SU-DHL-6 (cell line): ENCODE measurements around the gene MAN2A1.

Experiments
- EZH2phosphoT487 ChIP-seq: fragments of 200-600 bp; sonication (generic), shearing (Covaris generic); conservative IDR thresholded peaks from 2 replicates; pipeline ENCODE4 v1.6.1; 2018; ENCODE audit warnings: mild to moderate bottlenecking, antibody characterized with exemption, low read length, moderate library complexity, mixed read lengths
- TF ChIP-seq, protein P1 (sequence below): fragments of 200-600 bp; sonication (generic); IDR thresholded peaks from one replicate; pipeline ENCODE4 v1.5.1; 2017; ENCODE audit warnings: antibody characterized with exemption, mild to moderate bottlenecking, low read length, moderate library complexity; ENCODE audit not compliant: insufficient read depth, poor library complexity, severe bottlenecking

DNA sequence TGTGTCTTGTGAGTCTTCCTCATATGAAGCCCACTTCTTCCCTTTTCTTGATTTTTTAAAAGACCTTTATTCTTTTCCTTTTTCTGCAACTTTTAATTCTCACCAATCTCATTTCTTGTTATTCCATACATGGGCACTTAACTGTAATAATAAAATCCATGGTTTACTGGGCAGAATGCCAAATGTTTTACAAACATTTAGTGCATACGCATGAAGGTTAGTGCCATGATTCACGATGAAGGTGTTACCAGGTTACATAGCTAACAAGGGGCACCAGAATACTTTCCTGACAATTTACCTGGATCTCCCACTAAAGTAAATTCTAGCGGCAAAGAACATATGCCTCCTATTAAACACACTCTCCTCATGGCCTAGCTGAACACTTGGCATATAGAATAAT lies 28.5 kb downstream of the MAN2A1 start:
- TF ChIP-seq, protein P1, sequence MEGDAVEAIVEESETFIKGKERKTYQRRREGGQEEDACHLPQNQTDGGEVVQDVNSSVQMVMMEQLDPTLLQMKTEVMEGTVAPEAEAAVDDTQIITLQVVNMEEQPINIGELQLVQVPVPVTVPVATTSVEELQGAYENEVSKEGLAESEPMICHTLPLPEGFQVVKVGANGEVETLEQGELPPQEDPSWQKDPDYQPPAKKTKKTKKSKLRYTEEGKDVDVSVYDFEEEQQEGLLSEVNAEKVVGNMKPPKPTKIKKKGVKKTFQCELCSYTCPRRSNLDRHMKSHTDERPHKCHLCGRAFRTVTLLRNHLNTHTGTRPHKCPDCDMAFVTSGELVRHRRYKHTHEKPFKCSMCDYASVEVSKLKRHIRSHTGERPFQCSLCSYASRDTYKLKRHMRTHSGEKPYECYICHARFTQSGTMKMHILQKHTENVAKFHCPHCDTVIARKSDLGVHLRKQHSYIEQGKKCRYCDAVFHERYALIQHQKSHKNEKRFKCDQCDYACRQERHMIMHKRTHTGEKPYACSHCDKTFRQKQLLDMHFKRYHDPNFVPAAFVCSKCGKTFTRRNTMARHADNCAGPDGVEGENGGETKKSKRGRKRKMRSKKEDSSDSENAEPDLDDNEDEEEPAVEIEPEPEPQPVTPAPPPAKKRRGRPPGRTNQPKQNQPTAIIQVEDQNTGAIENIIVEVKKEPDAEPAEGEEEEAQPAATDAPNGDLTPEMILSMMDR = no peak
- TF ChIP-seq EZH2phosphoT487 = no peak
